SIG-M5 treated with dmso at 0.1 percent for 504 hours (cell line): Measurements from ENCODE around the gene GRPEL2.

Source experiments
- DNase-seq: peaks from one replicate; lab custom pipeline; 2025; ENCODE audit not compliant: unreplicated experiment; lab: John Stamatoyannopoulos, UW

GRPEL2 gene

DNA sequence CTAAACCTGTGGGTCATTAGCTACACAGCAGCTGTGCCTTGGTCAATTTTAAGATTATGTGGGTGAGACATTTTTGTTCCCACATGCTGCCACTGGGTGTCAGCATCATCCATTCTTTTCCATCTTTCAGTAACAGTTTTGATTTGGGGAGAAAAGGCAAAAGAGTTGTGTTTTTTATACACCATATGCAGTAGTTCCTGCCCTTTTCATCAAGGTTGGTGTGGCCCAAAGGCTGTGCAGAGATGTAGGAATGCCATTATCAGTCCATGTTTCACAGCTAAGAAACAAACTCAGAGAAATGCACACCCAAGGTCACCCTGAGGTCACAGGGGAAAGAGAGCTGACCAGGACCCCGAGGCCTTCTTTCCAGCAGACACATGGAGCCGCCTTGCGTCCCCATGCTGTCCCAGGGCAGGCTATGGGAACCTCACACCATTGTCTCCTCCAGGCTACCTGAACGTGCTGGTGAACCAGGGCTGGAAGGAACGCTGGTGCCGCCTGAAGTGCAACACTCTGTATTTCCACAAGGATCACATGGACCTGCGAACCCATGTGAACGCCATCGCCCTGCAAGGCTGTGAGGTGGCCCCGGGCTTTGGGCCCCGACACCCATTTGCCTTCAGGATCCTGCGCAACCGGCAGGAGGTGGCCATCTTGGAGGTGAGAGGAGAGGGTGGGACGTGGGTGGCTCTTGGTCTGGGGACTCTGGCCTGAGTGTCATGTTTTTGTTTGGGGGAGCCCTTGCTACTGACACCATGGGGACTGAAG, 27.8 kb upstream of the GRPEL2 start:
- peak; percentile 57 for DNase-seq

DNA sequence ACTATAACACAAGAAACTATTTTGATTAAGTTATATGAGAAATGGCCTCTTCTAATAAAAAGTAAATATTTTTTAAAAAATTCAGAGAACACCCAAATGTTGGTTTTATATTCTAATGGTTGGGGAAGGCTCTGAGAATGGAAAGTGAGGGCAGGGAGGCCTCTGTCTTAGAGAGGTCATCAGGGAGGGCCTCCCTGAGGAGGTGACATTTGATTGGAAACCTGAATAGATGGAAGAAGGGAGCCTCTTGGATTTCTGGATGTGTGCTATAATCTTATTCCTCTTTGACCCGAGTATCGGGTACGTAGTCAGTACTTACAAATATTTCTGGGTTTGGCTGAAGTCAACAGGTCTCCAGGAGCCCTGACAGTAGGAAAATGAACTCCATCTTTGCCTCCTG, 26.1 kb upstream of the GRPEL2 start:
- no peak for DNase-seq

DNA sequence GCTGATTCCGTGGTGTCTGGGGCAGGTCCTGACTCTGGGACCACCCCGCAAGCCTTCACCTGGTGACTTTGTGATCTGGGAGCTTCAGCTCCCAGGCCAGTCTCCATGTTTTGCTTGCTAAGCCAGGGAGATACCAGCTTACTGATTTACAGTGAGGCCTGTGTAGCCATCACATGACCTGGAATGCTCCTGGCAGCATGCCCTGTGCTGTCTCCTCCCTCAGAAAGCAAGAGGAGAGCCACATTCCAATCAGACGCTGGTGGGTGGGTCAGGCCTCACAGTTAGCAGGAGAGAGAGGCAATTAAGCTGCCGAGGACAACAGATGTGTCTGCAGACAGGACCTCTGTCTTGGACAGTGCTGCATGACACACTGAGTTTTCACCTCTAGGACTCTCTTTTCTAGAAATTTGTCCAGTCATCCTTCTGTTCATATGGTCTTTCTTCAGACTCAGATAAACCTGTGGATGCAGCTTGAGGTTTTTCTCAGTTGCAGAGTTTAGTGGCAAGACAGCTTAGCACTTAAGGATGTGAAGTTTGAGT, 24.4 kb upstream of the GRPEL2 start:
- peak; percentile 26 for DNase-seq

DNA sequence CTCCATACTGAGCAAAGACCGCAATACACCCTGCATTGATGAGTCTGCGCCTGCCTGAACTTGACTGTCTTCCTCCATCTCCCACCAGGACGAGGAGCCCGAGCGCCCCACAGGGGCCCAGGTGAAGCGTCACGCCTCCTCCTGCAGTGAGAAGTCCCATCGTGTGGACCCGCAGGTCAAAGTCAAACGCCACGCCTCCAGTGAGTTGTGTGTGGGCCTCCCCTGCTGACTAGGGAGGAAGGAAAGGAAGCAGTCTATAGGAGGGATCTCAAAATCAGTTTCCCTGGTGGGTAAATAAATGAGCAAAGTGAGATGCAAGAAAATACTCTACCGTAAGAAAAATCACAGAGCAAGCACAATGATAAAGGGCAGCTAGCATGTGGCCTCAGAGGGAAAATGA, 22.8 kb upstream of the GRPEL2 start:
- no peak for DNase-seq

DNA sequence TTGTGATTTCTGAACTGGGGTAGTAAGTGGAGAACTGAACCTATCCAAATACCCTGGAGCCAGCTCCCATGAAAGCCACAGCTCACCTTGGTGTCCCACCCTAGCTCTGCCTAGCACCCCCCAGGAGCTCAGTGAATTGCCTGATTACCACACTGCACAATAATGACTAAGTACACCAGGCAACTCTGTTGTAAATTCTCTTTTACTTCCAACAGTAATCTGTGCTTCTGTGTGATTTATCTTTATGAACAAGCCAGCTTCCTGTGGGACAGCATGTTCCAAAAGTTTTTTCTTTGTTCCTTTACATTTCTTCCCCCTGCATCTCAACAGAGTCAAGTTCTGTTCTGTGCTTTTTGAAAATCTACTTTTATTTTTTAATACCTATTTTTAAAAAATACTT, 22.1 kb upstream of the GRPEL2 start:
- no peak for DNase-seq

DNA sequence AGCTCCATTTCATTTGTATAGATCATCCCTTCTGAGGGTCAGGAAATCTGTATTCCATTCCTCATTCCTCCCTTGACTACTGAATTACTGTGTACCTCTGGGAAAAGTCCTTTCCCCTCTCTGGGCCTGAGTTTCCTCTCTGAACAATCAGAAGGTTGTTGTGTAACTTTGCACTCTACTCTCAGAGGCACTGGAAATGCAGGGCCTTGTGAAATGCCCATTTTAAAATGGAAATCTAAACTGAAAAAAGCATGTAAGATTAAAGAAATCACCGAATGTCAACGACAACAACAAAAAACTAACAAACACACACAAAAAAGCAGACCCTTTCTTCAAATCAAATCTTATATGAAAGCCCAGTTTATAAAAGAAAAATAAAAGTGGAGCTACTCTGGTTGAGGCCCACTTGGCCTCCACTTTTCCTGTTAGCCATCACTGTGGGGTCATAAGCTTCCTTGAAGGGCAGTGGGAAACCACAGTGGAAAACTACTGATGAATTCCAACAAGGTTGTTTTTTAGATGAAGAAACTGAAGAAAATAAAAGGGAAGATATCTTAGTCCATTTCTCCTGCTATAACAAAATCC, 21.6 kb upstream of the GRPEL2 start:
- DNase-seq = no peak

DNA sequence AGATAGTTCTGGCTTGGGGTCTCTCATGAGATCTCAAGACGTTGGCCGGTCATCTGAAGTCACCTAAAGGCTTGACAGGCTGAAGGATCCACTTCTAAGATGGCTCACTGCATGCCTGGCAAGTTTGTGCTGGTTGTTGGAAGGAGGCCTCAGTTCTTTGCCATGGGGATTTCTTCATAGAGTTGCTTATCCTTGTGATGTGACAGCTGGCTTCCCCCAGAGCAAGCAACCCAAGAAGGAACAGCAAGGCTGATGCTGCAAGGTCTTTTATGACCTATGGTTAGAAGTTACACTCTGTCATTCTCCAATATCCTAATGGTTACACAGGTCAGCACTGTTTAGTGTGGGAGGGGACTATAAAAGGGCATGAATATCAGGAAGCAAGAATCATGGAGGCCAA, 20.7 kb upstream of the GRPEL2 start:
- DNase-seq = no peak

DNA sequence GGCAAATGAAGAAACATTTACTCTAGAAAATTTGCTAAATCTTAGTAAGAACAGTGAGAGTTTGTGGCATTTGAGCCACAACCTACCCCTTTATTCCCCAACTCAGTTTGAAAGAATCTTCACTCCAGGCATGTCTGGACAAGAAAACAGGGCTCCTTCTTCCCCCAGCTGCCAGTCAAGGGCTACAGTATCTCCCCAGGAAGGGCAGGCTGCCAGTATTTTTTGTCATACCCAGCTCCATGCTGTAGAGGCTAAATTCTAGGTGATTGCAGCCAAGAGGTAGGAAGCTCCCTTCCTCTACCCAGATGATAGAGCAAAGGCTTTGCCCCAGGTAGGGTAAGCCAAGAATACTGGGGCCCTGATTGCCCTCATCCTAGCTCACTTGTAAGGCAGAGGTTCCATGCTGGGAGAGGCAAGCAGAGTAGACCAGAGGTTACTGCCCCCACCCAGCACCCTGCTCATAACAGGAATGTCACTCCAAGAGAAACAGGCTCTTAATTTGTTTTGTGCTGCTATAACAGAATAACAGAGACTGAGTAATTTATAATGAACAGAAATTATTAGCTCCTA, 20.0 kb upstream of the GRPEL2 start:
- no peak for DNase-seq

DNA sequence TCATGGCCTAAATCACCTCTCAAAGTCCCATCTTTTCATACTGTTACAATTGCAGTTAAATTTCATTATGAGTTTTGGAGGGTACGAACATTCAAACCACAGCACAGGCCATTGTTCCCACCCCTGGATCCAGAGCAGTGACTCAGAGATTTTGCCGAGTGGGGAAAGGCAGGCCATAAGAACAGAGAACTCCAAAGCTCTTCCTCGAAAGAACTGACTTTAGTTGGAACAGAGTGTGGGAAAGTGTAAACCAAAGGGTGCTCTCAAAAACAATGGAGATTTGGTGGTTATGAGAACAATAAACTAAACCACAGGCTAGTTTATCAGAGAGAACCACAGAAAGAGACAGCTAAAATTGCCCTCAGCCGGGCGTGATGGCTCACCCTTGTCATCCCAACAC, 19.4 kb upstream of the GRPEL2 start:
- DNase-seq = no peak

DNA sequence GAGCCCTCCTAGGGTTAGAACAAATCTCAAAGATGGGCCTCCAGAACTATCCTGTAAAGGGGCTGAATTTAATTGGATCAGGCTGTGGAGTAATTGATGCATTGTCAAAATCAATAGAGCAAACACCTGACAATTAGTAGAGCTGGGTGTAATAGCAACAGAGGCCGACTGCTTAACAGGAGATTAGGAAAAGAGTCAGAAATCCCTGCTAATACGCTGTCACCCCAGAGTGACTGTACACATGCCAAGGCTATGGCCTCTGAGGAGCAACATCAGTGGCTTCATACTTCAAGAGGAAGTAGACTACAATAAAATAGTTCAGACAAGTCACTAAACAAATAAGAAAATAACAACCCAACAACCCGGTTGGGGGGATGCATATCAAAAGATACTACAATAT, 18.7 kb upstream of the GRPEL2 start:
- DNase-seq = no peak

DNA sequence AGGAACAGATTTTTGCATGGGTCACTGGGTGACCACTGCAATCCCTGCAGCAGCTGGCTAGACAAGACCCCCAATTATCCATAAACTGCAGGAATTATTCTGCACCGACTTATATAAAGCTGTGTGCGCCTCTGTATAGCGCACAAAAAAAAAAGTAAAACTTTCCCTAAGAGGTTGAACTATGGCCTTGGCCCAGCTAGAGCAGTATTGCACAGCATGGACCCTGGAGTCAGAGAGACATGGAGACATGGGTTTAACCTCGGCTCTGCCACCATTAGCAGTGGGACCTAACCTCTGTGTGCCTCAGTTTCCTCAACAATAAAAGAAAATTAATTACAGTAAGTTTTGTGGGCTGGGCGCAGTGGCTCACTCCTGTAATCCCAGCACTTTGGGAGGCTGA, 17.1 kb upstream of the GRPEL2 start:
- DNase-seq = no peak

DNA sequence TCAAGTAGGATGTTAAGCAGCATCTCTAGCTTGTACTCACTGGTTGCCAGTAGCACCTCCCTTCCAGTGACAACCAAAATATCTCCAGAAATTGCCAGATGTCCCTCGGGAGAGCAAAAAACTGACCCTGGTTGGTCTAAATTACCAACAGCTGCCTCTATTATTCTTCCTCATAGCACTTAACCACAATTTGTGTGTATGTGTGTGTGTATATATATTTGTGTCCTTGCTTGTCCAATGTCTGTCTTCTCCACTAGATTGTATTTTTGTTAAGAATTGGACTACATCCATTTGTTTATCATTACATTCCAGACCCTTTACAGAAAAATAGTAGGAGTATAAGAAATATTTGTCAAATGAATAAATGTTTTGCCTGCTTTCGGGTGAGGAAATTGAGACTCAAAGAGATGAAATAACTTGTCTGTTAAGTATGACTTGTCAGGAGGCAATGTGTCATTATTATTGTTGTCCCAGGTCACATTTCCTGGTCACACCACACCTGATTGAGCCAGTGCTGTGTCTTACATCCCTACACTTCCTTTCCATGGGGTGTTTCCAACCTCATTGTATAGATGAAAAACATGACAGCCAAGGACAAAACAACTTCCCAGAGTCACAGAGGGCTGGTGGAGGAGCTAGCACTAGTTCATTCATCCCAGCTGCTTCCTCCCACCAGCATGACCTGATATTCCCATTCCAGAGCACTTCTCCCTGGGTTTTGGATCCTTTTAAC, 11.4 kb upstream of the GRPEL2 start:
- DNase-seq = no peak

DNA sequence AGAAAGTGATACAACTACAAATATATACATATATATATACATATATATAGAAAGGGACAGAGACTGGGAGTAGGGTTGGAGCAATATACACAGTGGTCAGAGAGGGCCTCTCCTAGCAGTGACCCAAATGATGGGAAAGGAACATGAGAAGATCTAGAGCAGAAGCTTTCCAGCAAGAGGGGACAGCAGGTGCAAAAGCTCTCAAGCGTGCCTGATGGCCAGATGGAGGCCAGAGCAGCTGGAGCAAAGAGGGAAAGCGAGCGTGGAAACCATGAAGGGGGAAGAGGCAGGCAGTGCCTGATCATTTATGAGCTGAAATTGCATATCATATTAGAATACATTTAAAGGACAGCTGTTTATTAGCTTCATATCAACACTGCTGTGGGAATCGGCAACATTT, 7.6 kb upstream of the GRPEL2 start:
- no peak for DNase-seq

DNA sequence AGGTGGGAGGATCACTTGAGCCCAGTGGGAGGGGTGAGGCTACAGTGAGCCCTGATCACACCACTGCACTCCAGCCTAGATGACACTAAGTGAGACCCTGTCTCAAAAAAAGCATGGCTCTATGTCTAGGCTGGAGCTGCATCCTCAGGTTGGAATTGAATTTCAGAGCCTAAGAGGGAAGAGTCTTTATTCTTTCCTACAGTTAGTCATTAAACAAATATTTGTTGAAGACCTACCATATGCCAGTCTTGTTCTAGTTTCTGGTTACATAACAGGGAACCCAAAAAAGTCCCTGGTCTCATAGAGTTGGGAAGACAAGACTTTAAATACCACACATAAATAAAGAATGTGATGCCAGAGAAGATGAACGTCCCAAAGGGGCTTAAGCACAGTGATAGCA, 6.9 kb upstream of the GRPEL2 start:
- peak; percentile 21 for DNase-seq

DNA sequence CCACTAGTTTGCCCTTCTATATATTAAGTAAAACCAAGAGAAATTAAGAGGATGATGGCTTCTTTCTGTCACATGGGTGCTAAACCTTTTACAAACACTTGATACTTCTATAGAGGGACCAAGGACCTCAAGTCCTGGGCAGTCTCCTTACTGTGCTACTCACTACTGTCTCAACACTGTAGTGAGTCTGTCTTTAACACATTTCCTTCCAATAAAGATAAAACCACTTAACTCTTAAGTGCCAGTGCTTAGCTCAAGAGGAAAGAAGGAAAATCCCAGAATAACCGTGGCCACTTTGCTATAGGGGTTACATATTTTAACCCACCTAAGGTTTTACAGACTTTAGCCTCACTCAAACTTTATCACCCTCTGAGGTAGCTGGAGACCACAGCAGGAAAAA, 4.4 kb upstream of the GRPEL2 start:
- no peak for DNase-seq

DNA sequence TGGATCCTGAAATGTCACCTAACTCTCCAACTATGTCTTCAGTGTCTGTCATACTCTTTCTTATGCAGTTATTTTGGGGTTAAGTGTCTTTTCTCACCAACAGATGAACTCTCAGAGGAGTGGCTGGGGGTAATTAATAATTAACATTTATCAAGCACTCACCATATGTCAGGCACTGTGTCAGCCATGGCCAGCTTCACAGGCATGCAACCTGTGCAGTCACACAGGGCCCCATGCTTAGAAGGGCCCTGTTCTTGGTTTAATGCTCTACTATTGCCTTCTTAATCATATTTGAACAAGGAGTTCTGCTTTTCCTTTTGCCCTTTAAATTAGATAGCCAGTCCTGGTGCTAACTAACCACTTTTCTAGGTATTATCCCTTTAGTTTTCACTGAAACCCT, 3.4 kb upstream of the GRPEL2 start:
- DNase-seq = no peak

DNA sequence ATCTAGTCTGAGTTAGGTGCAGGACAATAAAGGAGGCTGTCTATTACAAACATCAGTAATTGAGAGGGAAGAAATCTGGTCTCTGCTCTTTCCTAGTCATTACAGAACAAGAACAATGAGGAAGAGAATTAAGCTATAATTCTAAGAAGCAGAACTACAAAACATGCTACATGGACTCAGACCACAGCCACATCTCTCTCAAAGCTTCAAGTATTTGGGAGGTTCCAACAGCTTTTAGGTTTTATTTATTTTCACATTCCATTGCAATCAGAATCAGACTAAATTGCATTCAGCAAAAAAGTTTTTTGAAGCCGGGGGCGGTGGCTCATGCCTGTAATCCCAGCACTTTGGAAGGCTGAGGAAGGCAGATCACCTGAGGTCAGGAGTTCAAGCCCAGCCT, 1.1 kb upstream of the GRPEL2 start:
- DNase-seq = no peak

DNA sequence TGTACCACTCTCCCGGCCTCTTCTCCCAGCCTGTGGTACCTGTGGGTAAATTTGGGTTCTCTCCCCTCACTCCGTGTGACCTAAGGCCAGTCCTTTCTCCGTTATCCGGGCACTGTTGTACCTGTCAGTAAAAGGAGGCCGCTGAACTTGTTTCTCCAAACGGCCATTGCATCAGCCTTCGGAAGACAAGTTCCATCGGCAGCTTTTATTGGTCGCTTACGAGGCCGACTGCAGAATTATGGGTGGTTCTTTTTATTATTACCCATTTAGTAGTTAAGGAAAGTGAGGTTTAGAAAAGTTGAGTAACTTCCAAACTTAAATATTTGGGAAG, 558 bp downstream of the GRPEL2 start:
- DNase-seq = peak; percentile 42

DNA sequence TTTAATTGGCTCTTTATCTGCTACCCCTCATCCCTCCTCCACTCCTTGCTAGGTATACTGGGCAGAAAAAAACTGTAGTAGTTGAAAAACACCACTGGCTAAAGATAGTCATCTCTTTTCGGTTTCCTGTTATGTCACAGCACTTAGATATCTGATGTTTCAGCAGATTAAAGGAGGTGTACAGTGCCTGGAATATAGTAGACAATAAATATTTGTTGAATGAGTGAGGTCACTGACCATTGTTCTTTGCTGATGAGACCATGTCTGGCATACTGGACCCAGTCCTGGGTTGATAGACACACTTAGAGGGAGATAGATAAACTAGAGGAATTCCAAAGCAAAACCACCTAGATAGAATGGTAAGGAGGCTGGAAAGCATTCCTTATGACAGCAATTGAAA, 3.2 kb downstream of the GRPEL2 start:
- DNase-seq = no peak

DNA sequence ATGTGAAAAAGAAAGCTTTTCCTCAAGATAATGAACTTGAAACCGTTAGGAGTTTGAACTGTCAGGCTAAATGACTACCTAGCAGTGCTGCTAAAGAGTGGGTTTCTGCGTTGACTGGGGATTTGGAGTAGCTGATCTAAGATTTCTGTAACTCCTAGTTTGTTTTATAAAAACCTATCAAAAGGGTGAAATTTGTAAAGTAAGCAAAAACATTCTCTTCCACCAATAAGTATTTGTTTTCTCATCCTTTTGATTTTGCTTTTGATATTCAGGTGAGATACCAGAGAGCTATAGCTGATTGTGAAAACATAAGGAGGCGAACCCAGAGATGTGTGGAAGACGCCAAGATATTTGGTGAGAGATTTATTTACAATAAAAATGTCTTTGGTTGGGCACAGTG, 4.1 kb downstream of the GRPEL2 start:
- no peak for DNase-seq

DNA sequence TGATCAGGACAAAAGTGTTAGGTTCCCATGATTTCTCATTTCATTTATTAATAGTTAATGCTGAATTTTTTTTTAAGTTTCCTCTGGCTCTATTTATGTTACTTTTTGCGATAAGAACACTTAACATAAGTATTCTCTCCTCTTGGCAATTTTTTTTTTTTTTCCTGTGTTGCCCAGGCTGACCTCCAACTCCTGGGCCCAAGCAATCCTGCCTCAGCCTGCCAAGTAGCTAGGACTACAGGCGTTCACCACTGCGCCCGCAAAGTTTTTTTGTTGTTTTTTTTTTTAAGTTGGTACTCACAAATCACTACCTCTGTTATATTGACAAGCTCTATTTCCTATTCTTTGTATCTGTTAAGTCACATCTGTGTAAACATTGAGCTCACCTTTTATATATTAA, 6.9 kb downstream of the GRPEL2 start:
- no peak for DNase-seq

DNA sequence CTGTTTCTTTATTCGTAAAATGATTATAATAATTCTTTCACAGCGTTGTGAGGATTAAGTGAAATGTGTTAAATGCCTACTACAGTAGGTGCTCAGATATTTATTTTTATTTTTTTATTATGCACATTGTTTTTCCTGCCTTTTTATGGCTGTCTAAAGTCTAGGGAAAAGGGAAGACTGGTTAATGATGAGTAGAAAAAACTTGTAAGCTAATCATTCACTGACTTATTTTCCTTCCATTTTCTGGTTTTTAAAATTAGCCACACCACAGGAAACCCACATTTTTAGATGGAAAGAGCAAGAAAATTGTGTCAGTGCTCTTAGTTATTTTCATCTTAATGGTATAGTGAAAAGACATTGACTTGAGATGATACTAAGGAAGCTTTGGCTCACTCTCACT, 8.6 kb downstream of the GRPEL2 start:
- DNase-seq = no peak
